GM18511 (cell line): ENCODE data around the gene TGFB2.

Source experiments
- ATAC-seq: cut with Tn5 transposase; IDR thresholded peaks from one replicate; pipeline ENCODE4 v1.9.1; 2021; ENCODE audit warnings: mild to moderate bottlenecking, moderate library complexity; ENCODE audit not compliant: unreplicated experiment

The TGFB2 gene

GRCh38 chr1:218330043-218330623 lies 15.0 kb upstream of the TGFB2 start:
- ATAC-seq, result peak; percentile 81

- ATAC-seq, result no peak
These were observed 12.7 kb upstream of the TGFB2 start for GRCh38 chr1:218332416-218332815.

GRCh38 chr1:218336328-218336727 lies 8.8 kb upstream of the TGFB2 start:
- no peak for ATAC-seq

GRCh38 chr1:218339267-218339831 lies 5.8 kb upstream of the TGFB2 start:
- peak; percentile 67 for ATAC-seq

GRCh38 chr1:218341325-218341724 lies 3.8 kb upstream of the TGFB2 start:
- no peak for ATAC-seq

- ATAC-seq, result no peak
These were observed 3.0 kb upstream of the TGFB2 start for GRCh38 chr1:218342091-218342490.

- ATAC-seq, result peak; percentile 60
These were observed 696 bp downstream of the TGFB2 start for GRCh38 chr1:218345673-218346390.

GRCh38 chr1:218346391-218347204 lies 1.5 kb downstream of the TGFB2 start:
- no peak for ATAC-seq

GRCh38 chr1:218347336-218347722 lies 2.2 kb downstream of the TGFB2 start:
- ATAC-seq, result no peak

- no peak for ATAC-seq
These were observed 2.8 kb downstream of the TGFB2 start for GRCh38 chr1:218347723-218348627.

GRCh38 chr1:218348628-218349071 lies 3.5 kb downstream of the TGFB2 start:
- no peak for ATAC-seq

GRCh38 chr1:218349348-218350034 lies 4.4 kb downstream of the TGFB2 start:
- ATAC-seq, result no peak

- ATAC-seq, result no peak
These were observed 4.9 kb downstream of the TGFB2 start for GRCh38 chr1:218350035-218350525.

GRCh38 chr1:218350801-218351266 lies 5.7 kb downstream of the TGFB2 start:
- no peak for ATAC-seq

GRCh38 chr1:218351391-218352074 lies 6.4 kb downstream of the TGFB2 start:
- ATAC-seq, result peak; percentile 72

GRCh38 chr1:218352075-218352438 lies 6.9 kb downstream of the TGFB2 start:
- ATAC-seq, result no peak

GRCh38 chr1:218353656-218354055 lies 8.5 kb downstream of the TGFB2 start:
- no peak for ATAC-seq

GRCh38 chr1:218355278-218355677 lies 10.1 kb downstream of the TGFB2 start:
- ATAC-seq, result no peak
